ENCODE results near the gene FAM53B. TPM values are rescaled to one million over a fixed set of nuclear protein-coding genes. Genes with fewer than 3 reads are reported as not detected.
A peak's percentile ranks its signal among the peaks of the same experiment; 100 is the strongest.

Gene FAM53B
- total RNA-seq, 1 donor: 12.7 TPM

GRCh38 chr10:124640538-124641231 lies 103.5 kb downstream of the FAM53B start:
- Histone ChIP-seq H4K20me1 (ENCODE audit: insufficient read depth, low read length) (peaks cover 42% of the 10 kb centered on the region), H3K4me2 (ENCODE audit: insufficient read depth, low read length) (peak overlapping the region; percentile 34)

GRCh38 chr10:124640056-124640455 lies 104.1 kb downstream of the FAM53B start:
- Histone ChIP-seq H3K9me3 (ENCODE audit: low read depth, low read length) (no peaks in the 10 kb centered on the region), H3K79me2 (ENCODE audit: insufficient read depth, low read length) (no peaks in the 10 kb centered on the region), H2AFZ (ENCODE audit: low read length) (no peak overlapping the region), H3K27me3 (ENCODE audit: insufficient read depth, low read length) (no peaks in the 10 kb centered on the region), H3K36me3 (ENCODE audit: insufficient read depth, low read length) (no peaks in the 10 kb centered on the region), H4K20me1 (ENCODE audit: insufficient read depth, low read length) (peaks cover 42% of the 10 kb centered on the region), H3K4me2 (ENCODE audit: insufficient read depth, low read length) (no peak overlapping the region), H3K4me3 (ENCODE audit: insufficient read depth, low read length) (no peak overlapping the region), H3K4me1 (ENCODE audit: insufficient read depth, low read length) (peaks cover 14% of the 10 kb centered on the region), H3K27ac (ENCODE audit: low read depth, low read length) (no peak overlapping the region)
- no peak for DNase-seq (ENCODE audit: insufficient read length, low spot score, missing footprints)
- TF ChIP-seq CTCF (IDR thresholded peaks at IDR 0.05; ENCODE audit: extremely low read depth, low read depth, low read length): no peak

More at GRCh38 chr10:124640538-124641231, 103.5 kb downstream of the FAM53B start:
- Histone ChIP-seq H2AFZ (ENCODE audit: low read length) (no peak overlapping the region), H3K79me2 (ENCODE audit: insufficient read depth, low read length) (no peaks in the 10 kb centered on the region), H3K36me3 (ENCODE audit: insufficient read depth, low read length) (no peaks in the 10 kb centered on the region), H3K4me1 (ENCODE audit: insufficient read depth, low read length) (peaks cover 14% of the 10 kb centered on the region), H3K9me3 (ENCODE audit: low read depth, low read length) (no peaks in the 10 kb centered on the region), H3K27me3 (ENCODE audit: insufficient read depth, low read length) (no peaks in the 10 kb centered on the region), H3K27ac (ENCODE audit: low read depth, low read length) (no peak overlapping the region), H3K4me3 (ENCODE audit: insufficient read depth, low read length) (no peak overlapping the region)
- DNase-seq (ENCODE audit: insufficient read length, low spot score, missing footprints): no peak
- no peak for TF ChIP-seq CTCF (IDR thresholded peaks at IDR 0.05; ENCODE audit: extremely low read depth, low read depth, low read length)

GRCh38 chr10:124639646-124640045 lies 104.5 kb downstream of the FAM53B start:
- Histone ChIP-seq H3K9me3 (ENCODE audit: low read depth, low read length) (no peaks in the 10 kb centered on the region), H3K79me2 (ENCODE audit: insufficient read depth, low read length) (no peaks in the 10 kb centered on the region), H3K4me3 (ENCODE audit: insufficient read depth, low read length) (no peak overlapping the region), H3K36me3 (ENCODE audit: insufficient read depth, low read length) (no peaks in the 10 kb centered on the region), H2AFZ (ENCODE audit: low read length) (no peak overlapping the region), H3K4me2 (ENCODE audit: insufficient read depth, low read length) (no peak overlapping the region), H3K27ac (ENCODE audit: low read depth, low read length) (no peak overlapping the region), H3K27me3 (ENCODE audit: insufficient read depth, low read length) (no peaks in the 10 kb centered on the region), H3K4me1 (ENCODE audit: insufficient read depth, low read length) (peaks cover 14% of the 10 kb centered on the region), H4K20me1 (ENCODE audit: insufficient read depth, low read length) (peaks cover 39% of the 10 kb centered on the region)
- DNase-seq (ENCODE audit: insufficient read length, low spot score, missing footprints): no peak
- no peak for TF ChIP-seq CTCF (IDR thresholded peaks at IDR 0.05; ENCODE audit: extremely low read depth, low read depth, low read length)

GRCh38 chr10:124639206-124639605 lies 105.0 kb downstream of the FAM53B start:
- H3K4me1 ChIP-seq (ENCODE audit: insufficient read depth, low read length): peaks cover 14% of the 10 kb centered on the region
- no peak overlapping the region for H3K4me3 ChIP-seq (ENCODE audit: insufficient read depth, low read length)
- no peak overlapping the region for H3K27ac ChIP-seq (ENCODE audit: low read depth, low read length)
- H3K9me3 ChIP-seq (ENCODE audit: low read depth, low read length): no peaks in the 10 kb centered on the region
- H3K4me2 ChIP-seq (ENCODE audit: insufficient read depth, low read length): no peak overlapping the region
- no peak overlapping the region for H2AFZ ChIP-seq (ENCODE audit: low read length)
- DNase-seq (ENCODE audit: insufficient read length, low spot score, missing footprints): no peak
- H3K79me2 ChIP-seq (ENCODE audit: insufficient read depth, low read length): no peaks in the 10 kb centered on the region
- H3K36me3 ChIP-seq (ENCODE audit: insufficient read depth, low read length): no peaks in the 10 kb centered on the region
- H4K20me1 ChIP-seq (ENCODE audit: insufficient read depth, low read length): peaks cover 37% of the 10 kb centered on the region
- H3K27me3 ChIP-seq (ENCODE audit: insufficient read depth, low read length): no peaks in the 10 kb centered on the region
- no peak for TF ChIP-seq CTCF (IDR thresholded peaks at IDR 0.05; ENCODE audit: extremely low read depth, low read depth, low read length)
